ENCODE results near the gene RLF.
"Not testable (repeated sequence)": the region's sequence is repeated elsewhere in the genome, so short reads cannot be mapped to it uniquely, and the experiment has no call there.

Gene RLF

DNA sequence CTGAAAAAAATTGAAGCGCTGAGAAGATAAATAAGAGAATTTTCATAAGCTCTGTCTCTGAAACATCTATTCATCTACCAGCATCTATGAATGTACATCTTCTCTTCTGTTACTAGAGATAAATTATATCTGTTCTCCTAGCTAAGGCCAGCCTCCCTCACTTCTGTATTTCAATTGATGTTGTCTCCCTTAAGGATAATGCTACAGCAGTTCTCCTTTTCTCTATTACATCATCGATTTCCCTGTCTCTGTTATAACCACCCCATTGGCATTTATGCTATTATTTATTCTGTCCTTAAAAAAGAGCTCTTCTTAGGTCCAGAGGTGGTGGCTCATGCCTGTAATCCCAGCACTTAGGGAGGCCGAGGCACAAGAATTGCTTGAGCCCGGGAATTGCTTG, 43.7 kb downstream of the RLF start:
- DNase-seq (ENCODE audit: low spot score) = no peak
- H3K4me3 ChIP-seq = no peak overlapping the region
- TF ChIP-seq, protein P1, sequence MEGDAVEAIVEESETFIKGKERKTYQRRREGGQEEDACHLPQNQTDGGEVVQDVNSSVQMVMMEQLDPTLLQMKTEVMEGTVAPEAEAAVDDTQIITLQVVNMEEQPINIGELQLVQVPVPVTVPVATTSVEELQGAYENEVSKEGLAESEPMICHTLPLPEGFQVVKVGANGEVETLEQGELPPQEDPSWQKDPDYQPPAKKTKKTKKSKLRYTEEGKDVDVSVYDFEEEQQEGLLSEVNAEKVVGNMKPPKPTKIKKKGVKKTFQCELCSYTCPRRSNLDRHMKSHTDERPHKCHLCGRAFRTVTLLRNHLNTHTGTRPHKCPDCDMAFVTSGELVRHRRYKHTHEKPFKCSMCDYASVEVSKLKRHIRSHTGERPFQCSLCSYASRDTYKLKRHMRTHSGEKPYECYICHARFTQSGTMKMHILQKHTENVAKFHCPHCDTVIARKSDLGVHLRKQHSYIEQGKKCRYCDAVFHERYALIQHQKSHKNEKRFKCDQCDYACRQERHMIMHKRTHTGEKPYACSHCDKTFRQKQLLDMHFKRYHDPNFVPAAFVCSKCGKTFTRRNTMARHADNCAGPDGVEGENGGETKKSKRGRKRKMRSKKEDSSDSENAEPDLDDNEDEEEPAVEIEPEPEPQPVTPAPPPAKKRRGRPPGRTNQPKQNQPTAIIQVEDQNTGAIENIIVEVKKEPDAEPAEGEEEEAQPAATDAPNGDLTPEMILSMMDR (IDR thresholded peaks at IDR 0.05) = no peak
- no peak overlapping the region for H3K27ac ChIP-seq

DNA sequence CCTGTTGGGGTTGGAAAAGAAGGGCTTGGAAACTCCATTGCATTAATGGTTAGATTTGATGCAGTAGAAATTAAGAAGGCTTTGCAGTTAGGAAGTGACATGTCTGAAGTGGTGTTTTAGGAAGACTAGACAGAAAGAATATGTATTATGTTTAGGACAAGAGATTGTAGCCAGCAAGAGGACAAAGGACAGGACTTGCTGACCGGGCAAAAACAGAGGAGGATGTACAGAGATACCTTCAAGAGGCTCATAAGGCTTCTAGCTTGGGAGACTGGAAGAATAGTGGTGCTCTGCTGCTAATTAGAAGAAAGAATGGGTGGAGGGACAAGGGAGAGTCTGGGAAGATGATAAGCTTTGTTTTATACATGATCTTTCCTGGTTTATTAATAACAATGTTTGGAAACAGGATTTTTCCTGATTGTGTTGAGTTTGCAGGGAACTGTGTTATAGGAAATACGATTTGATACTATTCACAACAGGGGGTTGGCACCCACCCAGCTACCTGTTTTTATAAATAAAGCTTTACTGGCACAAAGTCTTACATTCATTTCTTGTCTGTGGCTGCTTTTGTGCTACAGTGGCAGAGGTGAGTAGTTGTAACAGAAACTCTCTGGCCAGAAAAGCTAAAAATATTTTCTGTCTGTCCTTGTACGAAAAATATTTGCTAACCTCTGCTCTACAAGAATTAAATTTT, 49.5 kb downstream of the RLF start:
- H3K27ac ChIP-seq = no peak overlapping the region
- H3K4me3 ChIP-seq = no peak overlapping the region

DNA sequence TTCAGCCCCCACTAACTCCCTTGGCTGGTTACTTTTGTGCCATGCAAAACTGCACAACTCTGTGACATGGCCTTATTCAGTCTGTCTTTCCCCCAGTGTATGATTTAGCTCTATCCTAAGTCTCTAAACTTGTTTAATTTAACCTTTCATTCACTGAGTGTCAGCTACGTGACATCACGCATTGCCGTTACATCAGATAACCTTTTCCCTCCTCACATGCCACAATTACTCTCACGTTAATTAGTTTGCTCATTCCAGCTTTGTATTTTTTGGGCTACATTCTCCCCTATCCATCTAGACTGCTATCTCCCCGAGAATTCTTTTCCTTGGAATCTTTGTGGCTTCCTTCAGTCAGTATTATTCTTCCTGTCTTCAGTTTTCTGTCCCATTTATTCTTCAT, 57.1 kb downstream of the RLF start:
- DNase-seq (ENCODE audit: low spot score) = no peak
- TF ChIP-seq, protein P1 (IDR thresholded peaks at IDR 0.05) = no peak
- Histone ChIP-seq H3K4me3 (no peak overlapping the region), H3K27ac (no peak overlapping the region)

More for the DNA sequence above, 49.5 kb downstream of the RLF start:
- TF ChIP-seq, protein P1 (IDR thresholded peaks at IDR 0.05) = no peak
- DNase-seq (ENCODE audit: low spot score) = no peak

DNA sequence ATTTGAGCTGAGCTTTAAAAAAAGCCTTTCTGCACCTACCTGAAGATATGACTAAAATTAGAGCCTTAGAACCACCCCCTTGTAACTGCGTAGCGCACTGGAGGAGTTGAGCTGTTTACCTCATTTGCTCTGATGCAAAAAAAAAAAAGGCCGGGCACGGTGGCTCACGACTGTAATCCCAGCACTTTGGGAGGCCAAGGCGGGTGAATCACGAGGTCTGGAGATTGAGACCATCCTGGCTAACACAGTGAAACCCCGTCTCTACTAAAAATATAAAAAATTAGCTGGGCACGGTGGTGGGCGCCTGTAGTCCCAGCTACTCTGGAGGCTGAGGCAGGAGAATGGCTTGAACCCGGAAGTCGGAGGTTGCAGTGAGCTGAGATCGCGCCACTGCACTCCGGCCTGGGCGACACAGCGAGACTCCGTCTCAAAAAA, 60.3 kb downstream of the RLF start:
- not testable (repeated sequence) for H3K27ac ChIP-seq; H3K4me3 ChIP-seq; DNase-seq (ENCODE audit: low spot score)

DNA sequence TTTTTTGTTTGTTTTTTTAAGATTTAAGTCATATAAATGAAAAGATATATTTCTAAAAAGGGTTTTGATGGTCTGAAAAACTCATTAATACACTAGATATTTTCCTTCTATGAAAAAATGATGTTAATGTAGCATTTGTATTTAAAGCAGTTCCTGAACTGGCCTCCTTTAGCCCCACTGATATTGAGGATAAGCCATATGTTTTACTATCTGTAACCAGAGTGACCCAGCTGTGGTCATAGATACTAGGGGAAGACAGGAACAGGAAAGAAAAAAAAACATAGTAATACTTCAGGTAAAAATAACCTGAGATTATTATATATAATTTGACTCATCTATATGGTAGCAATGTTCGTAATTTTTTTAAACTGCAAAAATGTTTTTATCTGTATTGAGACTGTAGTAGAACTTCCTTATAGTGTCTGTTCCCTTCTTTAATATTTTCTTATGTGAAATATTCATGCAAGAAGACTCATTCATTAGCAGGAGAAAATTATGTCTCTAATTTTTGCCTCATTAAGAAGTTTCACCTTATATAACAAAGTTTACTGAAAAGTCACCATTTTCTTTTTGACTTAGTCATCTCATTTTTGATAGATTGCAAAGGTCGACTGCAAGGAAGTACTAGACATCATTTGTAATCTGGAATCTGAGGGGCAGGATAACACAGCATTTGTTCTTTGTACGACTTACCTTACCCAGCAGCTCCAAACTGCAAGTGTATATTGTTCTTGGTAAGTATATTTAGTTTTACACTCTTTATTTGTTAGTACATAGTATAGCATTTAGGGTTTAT, 61.0 kb downstream of the RLF start:
- no peak overlapping the region for H3K4me3 ChIP-seq
- DNase-seq (ENCODE audit: low spot score) = no peak
- no peak overlapping the region for H3K27ac ChIP-seq
- TF ChIP-seq, protein P1 (IDR thresholded peaks at IDR 0.05) = no peak

DNA sequence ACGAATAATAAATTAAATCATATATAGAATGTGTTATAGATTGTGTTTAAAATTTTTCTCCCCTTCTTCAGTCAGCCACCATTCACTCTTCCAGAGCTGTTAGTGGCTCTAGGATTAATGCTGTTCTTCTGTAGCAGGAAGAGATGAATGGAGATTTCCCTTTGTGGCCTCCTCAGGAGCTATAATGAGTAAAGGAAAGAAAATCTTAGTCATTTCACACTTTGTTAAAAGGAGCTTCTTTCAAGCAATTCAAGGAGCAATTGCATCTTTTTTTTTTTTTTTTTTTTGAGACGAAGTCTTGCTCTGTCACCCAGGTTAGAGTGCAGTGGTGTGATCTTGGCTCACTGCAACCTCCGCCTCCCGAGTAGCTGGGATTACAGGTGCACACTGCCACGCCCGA, 62.9 kb downstream of the RLF start:
- no peak for DNase-seq (ENCODE audit: low spot score)
- TF ChIP-seq, protein P1 (IDR thresholded peaks at IDR 0.05) = no peak
- Histone ChIP-seq H3K27ac (no peak overlapping the region), H3K4me3 (no peak overlapping the region)

DNA sequence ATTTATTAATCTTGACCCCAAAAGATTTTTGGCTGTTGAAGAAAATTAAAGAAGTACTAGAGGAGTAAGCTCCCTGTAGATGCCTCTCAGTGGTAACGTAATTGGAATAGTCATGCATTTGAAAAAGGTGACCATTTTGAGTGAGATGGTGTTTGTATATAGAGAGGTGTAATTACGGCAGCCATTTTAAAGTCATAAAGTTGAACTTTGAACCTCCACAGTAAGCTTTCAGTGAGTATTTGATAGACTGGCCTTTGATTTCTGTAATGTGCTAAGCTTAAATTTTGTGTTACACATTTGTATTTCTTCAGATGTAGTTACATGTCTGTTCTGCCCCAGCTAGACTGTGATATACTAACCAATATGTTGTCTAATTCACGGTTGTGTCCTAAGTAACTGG, 65.0 kb downstream of the RLF start:
- Histone ChIP-seq H3K4me3 (no peak overlapping the region), H3K27ac (no peak overlapping the region)
- DNase-seq (ENCODE audit: low spot score) = no peak
- TF ChIP-seq, protein P1 (IDR thresholded peaks at IDR 0.05) = no peak

Data from coronary artery (tissue), 2 donors.